Measurements from ENCODE around the gene TESPA1.

DNA sequence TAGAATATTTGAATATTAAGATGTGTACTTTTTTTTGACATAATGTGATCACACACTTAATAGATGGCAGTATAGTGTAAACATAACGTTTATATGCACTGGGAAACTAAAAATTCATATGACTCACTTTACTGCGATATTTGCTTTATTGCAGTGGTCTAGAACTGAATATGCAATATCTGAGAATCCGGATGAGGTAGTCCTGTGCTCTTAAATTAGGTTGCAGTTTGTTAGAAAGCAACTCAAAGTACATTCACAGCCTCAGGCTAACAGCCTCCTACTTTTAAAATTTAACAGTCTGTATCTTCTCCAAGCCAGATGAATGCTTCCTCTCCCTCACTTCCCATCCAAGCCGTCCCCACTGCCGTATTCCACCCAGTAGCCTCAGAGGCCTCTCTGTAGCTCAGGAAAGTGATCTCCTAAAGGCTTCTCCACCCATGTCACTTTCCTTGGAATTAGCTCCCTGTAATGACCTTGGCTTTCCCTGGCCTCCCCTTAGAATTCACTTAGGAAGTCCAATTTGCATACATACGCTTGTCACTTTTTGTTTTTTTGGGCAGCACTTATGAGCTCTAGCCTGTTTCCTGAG lies 43.7 kb downstream of the TESPA1 start:
- no peak for TF ChIP-seq CTCF (conservative IDR thresholded peaks at IDR 0.05 in 1 of 2, IDR thresholded peaks at IDR 0.05 in 1 of 2; ENCODE audit: extremely low read depth in 1 of 2, insufficient read depth in 1 of 2, low read depth in 1 of 2, low read length in 2 of 2)
- no peak for TF ChIP-seq EZH2 (IDR thresholded peaks at IDR 0.05; ENCODE audit: borderline replicate concordance, low read length)

All from mammary epithelial cell (primary cell).